ENCODE measurements around the gene C2orf81. TPM values are rescaled to one million over a fixed set of nuclear protein-coding genes. Genes with fewer than 3 reads are reported as not detected.

Gene C2orf81
- polyA plus RNA-seq, 1 of the 3 experiments (the other 2 are of a cell fraction), result 2.5 TPM

DNA sequence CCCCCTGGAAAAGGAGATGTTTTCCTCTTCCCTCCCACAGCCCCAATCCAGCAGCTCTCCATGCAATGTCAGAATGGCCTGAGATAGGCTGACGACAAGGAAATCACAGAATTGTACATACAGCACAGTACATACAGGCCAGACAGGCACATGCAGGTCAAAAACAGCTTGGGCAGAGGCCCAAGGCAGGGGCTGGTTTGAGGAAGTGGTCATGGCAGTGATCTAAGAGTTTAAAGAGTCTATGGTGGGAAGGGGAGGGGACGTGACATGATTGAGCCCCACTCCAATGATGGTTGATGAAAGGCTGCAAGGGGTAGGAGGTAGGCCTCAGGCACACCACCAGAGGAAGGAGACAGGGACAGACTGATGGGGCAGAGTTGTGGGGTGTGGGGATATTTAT lies 45.6 kb downstream of the C2orf81 start:
- CTCF ChIA-PET, result interaction anchor here (2.2 to 2.3 kb wide), 2 partner anchors 16 to 41 kb away, joined by 11 to 14 read pairs; no protein-coding TSS in a partner anchor
- Histone ChIP-seq H3K27ac (ENCODE audit: low read depth in 2 of 2, low read length in 1 of 2) (no peak overlapping the region; a peak in 1 of 4 replicates), H3K9me2 (no peaks in the 10 kb centered on the region), H3K9me3 (no peaks in the 10 kb centered on the region), H2AFZ (ENCODE audit: low read depth) (no peak overlapping the region), H3K79me2 (ENCODE audit: insufficient read depth) (peaks cover 44% of the 10 kb centered on the region), H3K9ac (no peak overlapping the region), H3K27me3 (ENCODE audit: insufficient read depth) (no peaks in the 10 kb centered on the region), H3F3A (replicated peaks; ENCODE audit: insufficient read depth) (no peaks in the 10 kb centered on the region), H3K36me3 (replicated peaks in 1 of 2; ENCODE audit: control insufficient read depth in 1 of 2, insufficient read depth in 2 of 2, low read length in 1 of 2) (peaks cover 0 to 31% of the 10 kb centered on the region in 2 experiments), H3K4me1 (ENCODE audit: control insufficient read depth in 1 of 2, insufficient read depth in 2 of 2, low read depth in 1 of 2, low read length in 1 of 2) (peaks cover 12 to 39% of the 10 kb centered on the region in 2 experiments; a peak in 2 of 4 replicates), H3K4me2 (no peak overlapping the region), H4K20me1 (ENCODE audit: insufficient read depth) (peaks cover 30% of the 10 kb centered on the region), H3K4me3 (ENCODE audit: low read depth in 2 of 2, low read length in 1 of 2) (no peak overlapping the region)
- POLR2A ChIA-PET, result no interaction called here
- DNase-seq, result no peak
- WGBS (ENCODE audit: low lambda C conversion rate), result 94% methylated on average over 2 of the region's 2 CpGs
- TF ChIP-seq RAD21 (IDR thresholded peaks at IDR 0.05; ENCODE audit: low read length) (no peak), RFX5 (IDR thresholded peaks at IDR 0.05; ENCODE audit: low read length) (no peak), EZH2phosphoT487 (IDR thresholded peaks at IDR 0.05; ENCODE audit: borderline replicate concordance, low read depth) (no peak), POLR2AphosphoS5 (IDR thresholded peaks at IDR 0.05; ENCODE audit: low read depth, low read length) (no peak), CHD2 (IDR thresholded peaks at IDR 0.05; ENCODE audit: low read length, partially characterized antibody) (no peak), JUND (IDR thresholded peaks at IDR 0.05) (no peak)
- TF ChIP-seq, protein P1, sequence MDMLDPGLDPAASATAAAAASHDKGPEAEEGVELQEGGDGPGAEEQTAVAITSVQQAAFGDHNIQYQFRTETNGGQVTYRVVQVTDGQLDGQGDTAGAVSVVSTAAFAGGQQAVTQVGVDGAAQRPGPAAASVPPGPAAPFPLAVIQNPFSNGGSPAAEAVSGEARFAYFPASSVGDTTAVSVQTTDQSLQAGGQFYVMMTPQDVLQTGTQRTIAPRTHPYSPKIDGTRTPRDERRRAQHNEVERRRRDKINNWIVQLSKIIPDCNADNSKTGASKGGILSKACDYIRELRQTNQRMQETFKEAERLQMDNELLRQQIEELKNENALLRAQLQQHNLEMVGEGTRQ (IDR thresholded peaks at IDR 0.05; ENCODE audit: borderline replicate concordance, low read depth, low read length), result no peak

DNA sequence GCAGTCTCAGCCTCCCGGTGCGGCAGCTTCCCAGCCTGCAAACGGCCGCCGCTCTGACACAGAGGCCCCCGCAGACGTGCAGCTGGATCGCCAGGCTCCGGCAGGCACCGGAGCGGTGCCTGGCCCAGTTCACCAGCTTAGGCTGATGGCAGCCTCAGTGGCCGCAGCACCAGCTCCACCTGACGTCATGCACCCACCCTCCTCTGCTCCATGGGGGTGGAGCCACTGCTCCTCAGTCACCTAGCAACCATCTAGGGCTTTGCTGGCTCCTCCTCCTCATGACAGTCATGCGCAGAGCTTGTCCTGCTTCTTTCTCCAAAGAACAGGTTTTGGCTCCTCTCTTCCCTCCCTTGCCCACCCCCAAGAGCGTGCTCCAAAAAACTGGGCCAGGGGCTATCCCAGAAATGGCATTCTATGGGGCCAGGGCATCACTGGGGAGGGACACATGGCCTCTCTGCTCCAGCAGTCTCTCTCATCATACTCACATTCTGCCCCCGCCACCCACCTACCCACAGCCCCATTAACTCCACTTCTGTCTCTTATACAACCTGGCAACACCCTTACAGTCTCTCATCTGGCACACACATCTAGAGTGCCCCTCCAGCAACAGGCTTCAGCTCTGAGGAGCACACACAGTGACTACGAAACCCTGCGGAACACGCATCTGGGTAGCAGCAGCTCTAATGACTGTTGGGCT lies 46.8 kb downstream of the C2orf81 start:
- H3K27me3 ChIP-seq (ENCODE audit: insufficient read depth), result no peaks in the 10 kb centered on the region
- H4K20me1 ChIP-seq (ENCODE audit: insufficient read depth), result peaks cover 19% of the 10 kb centered on the region
- no peaks in the 10 kb centered on the region for H3F3A ChIP-seq (replicated peaks; ENCODE audit: insufficient read depth)
- TF ChIP-seq, protein P2, sequence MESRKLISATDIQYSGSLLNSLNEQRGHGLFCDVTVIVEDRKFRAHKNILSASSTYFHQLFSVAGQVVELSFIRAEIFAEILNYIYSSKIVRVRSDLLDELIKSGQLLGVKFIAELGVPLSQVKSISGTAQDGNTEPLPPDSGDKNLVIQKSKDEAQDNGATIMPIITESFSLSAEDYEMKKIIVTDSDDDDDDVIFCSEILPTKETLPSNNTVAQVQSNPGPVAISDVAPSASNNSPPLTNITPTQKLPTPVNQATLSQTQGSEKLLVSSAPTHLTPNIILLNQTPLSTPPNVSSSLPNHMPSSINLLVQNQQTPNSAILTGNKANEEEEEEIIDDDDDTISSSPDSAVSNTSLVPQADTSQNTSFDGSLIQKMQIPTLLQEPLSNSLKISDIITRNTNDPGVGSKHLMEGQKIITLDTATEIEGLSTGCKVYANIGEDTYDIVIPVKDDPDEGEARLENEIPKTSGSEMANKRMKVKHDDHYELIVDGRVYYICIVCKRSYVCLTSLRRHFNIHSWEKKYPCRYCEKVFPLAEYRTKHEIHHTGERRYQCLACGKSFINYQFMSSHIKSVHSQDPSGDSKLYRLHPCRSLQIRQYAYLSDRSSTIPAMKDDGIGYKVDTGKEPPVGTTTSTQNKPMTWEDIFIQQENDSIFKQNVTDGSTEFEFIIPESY (IDR thresholded peaks at IDR 0.05; ENCODE audit: borderline replicate concordance, low read depth), result no peak
- no peak for TF ChIP-seq FOSL2 (IDR thresholded peaks at IDR 0.05; ENCODE audit: borderline replicate concordance, low read depth)
- TF ChIP-seq GATA2 (CRISPR knock-in tag; IDR thresholded peaks at IDR 0.05), result no peak
- TF ChIP-seq, protein P3, sequence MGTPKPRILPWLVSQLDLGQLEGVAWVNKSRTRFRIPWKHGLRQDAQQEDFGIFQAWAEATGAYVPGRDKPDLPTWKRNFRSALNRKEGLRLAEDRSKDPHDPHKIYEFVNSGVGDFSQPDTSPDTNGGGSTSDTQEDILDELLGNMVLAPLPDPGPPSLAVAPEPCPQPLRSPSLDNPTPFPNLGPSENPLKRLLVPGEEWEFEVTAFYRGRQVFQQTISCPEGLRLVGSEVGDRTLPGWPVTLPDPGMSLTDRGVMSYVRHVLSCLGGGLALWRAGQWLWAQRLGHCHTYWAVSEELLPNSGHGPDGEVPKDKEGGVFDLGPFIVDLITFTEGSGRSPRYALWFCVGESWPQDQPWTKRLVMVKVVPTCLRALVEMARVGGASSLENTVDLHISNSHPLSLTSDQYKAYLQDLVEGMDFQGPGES (IDR thresholded peaks at IDR 0.05; ENCODE audit: low read depth, low read length), result no peak
- TF ChIP-seq RFX5 (IDR thresholded peaks at IDR 0.05; ENCODE audit: low read length), result peak; percentile 38; the same call in 1 of the 2 replicates
- TF ChIP-seq FOXJ3 (CRISPR knock-in tag; IDR thresholded peaks at IDR 0.05), result no peak
- TF ChIP-seq, protein P1 (IDR thresholded peaks at IDR 0.05; ENCODE audit: borderline replicate concordance, low read depth, low read length), result no peak
- TF ChIP-seq, protein P4, sequence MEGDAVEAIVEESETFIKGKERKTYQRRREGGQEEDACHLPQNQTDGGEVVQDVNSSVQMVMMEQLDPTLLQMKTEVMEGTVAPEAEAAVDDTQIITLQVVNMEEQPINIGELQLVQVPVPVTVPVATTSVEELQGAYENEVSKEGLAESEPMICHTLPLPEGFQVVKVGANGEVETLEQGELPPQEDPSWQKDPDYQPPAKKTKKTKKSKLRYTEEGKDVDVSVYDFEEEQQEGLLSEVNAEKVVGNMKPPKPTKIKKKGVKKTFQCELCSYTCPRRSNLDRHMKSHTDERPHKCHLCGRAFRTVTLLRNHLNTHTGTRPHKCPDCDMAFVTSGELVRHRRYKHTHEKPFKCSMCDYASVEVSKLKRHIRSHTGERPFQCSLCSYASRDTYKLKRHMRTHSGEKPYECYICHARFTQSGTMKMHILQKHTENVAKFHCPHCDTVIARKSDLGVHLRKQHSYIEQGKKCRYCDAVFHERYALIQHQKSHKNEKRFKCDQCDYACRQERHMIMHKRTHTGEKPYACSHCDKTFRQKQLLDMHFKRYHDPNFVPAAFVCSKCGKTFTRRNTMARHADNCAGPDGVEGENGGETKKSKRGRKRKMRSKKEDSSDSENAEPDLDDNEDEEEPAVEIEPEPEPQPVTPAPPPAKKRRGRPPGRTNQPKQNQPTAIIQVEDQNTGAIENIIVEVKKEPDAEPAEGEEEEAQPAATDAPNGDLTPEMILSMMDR (IDR thresholded peaks at IDR 0.05), result no peak
- TF ChIP-seq JUND (IDR thresholded peaks at IDR 0.05), result no peak
- TF ChIP-seq MXI1 (IDR thresholded peaks at IDR 0.05; ENCODE audit: low read depth, low read length), result peak; percentile 56; the same call in 1 of the 2 replicates
- peak; percentile 82 for TF ChIP-seq NRF1 (IDR thresholded peaks at IDR 0.05; ENCODE audit: low read depth, low read length)
- peak overlapping the region; percentile 28 to 50; a peak in 2 of 4 replicates for H3K4me3 ChIP-seq (ENCODE audit: low read depth in 2 of 2, low read length in 1 of 2)
- ChIA-PET CTCF (interaction anchor here (0.9 to 2.3 kb wide), 4 partner anchors 9 to 125 kb away, joined by 3 to 14 read pairs (median 7); no protein-coding TSS in a partner anchor), POLR2A (interaction anchor here (0.6 to 1.3 kb wide), 6 partner anchors 12 to 136 kb away, joined by 3 to 11 read pairs (median 3); partner anchors contain the start of genes C2orf81, WBP1 and WDR54)
- H3K9ac ChIP-seq, result no peak overlapping the region
- peaks cover 32% of the 10 kb centered on the region for H3K79me2 ChIP-seq (ENCODE audit: insufficient read depth)
- no peak overlapping the region for H2AFZ ChIP-seq (ENCODE audit: low read depth)
- H3K9me2 ChIP-seq, result no peaks in the 10 kb centered on the region
- peak overlapping the region in 1 of 2 experiments; percentile 55; a peak in 1 of 4 replicates for H3K27ac ChIP-seq (ENCODE audit: low read depth in 2 of 2, low read length in 1 of 2)
- DNase-seq, result peak; percentile 99
- H3K9me3 ChIP-seq, result no peaks in the 10 kb centered on the region
- H3K4me2 ChIP-seq, result peak overlapping the region; percentile 46
- H3K36me3 ChIP-seq (replicated peaks in 1 of 2; ENCODE audit: control insufficient read depth in 1 of 2, insufficient read depth in 2 of 2, low read length in 1 of 2), result peaks cover 3 to 43% of the 10 kb centered on the region in 2 experiments
- H3K4me1 ChIP-seq (ENCODE audit: control insufficient read depth in 1 of 2, insufficient read depth in 2 of 2, low read depth in 1 of 2, low read length in 1 of 2), result peaks cover 8 to 27% of the 10 kb centered on the region in 2 experiments; a peak in 2 of 4 replicates
- 70% methylated on average over 8 of the region's 19 CpGs for WGBS (ENCODE audit: low lambda C conversion rate)
